Transverse colon (tissue), 3 donors: ENCODE data around the gene CRISPLD2.

Experiments
- CTCF ChIP-seq, 5 experiments: fragments of 200-600 bp in 3 of 5; fragments of 450-650 bp in 2 of 5; sonication (generic) in 3 of 5; IDR thresholded peaks; 1 replicate in 2 of 5; 2 replicates in 3 of 5; pipeline ENCODE4 v1.5.1; 2016 to 2017; ENCODE audit warnings: antibody characterized with exemption in 5 of 5, inconsistent platforms in 3 of 5, mild to moderate bottlenecking in 2 of 5, moderate library complexity in 1 of 5
- POLR2A ChIP-seq: fragments of 450-650 bp; IDR thresholded peaks from one replicate; pipeline ENCODE4 v1.6.1; 2016; ENCODE audit warnings: antibody characterized with exemption, mild to moderate bottlenecking, moderate library complexity

DNA sequence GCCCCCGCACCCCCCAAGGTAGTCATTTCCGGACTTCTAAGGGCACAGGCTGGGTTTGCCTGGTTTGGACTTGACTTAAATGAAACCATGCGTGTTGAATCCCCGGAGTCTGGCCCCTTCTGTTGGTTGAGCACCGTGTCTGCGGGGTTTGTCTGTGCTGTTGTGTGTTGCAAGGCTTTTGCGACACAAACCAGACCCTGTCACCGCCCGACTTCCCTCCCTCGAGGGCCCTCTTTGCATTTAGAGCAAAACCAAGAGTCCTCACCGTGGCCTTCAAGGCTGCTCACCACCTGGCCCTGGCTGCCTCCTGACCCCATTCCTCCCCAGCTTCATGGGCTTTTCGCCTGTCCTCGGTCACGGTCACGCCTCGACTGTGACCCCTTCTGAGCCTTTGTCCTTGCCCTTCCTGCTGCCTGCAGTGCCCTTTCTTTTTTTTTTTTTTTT, 7.4 kb downstream of the CRISPLD2 start:
- TF ChIP-seq CTCF (IDR thresholded peaks at IDR 0.05) (no peak), POLR2A (no peak)
